ENCODE results near the gene GRAMD2A.

DNA sequence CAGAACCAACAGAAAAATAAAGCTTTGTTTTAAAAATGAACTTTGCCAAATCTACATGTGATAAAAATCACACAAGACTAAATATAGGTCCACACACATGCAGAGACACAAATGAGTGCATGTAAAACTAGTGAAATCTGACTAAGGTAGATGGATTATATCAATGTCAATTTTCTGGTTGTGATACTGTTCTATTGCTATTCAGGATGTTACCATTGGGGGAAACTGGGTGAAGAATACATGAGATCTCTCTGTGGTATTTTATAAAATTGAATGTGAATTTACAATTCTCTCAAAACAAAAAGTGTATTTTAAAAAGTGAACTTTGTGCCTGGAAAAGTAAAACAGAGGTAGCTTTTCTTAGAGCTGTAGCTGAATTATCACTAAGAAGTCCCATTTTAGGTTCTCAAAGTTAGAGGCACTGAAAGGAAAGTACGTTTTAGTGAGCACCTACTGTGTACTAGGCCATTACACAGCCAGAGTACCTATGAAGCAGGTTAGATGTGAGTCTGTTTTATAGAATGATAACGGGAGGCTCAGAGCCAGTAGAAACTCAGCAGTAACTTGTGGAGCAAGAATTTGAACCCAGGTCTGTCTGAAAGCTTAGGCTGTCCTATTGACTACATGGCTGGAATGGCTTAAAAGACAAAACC lies 8.2 kb downstream of the GRAMD2A start:
- TF ChIP-seq, protein P1, sequence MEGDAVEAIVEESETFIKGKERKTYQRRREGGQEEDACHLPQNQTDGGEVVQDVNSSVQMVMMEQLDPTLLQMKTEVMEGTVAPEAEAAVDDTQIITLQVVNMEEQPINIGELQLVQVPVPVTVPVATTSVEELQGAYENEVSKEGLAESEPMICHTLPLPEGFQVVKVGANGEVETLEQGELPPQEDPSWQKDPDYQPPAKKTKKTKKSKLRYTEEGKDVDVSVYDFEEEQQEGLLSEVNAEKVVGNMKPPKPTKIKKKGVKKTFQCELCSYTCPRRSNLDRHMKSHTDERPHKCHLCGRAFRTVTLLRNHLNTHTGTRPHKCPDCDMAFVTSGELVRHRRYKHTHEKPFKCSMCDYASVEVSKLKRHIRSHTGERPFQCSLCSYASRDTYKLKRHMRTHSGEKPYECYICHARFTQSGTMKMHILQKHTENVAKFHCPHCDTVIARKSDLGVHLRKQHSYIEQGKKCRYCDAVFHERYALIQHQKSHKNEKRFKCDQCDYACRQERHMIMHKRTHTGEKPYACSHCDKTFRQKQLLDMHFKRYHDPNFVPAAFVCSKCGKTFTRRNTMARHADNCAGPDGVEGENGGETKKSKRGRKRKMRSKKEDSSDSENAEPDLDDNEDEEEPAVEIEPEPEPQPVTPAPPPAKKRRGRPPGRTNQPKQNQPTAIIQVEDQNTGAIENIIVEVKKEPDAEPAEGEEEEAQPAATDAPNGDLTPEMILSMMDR (IDR thresholded peaks at IDR 0.05) = no peak
- TF ChIP-seq POLR2AphosphoS5 (IDR thresholded peaks at IDR 0.05) = no peak

Data from upper lobe of left lung (tissue), 4 donors.